Gastrocnemius medialis (tissue), 4 donors: Measurements from ENCODE around the gene SHISAL1. TPM values are rescaled to one million over a fixed set of nuclear protein-coding genes. Genes with fewer than 3 reads are reported as not detected.

Source experiments
- ATAC-seq, 2 donors: fragments of 150-250 bp; one replicate each; pipeline ENCODE4 v1.9.1; 2016
- DNase-seq, 2 donors: peaks; one replicate each; pipeline ENCODE4 v3.0.0-alpha.2; 2019
- H3K27ac ChIP-seq, 4 donors: fragments of 200-600 bp; sonication (generic); 1 replicate in 1 of 4; 2 replicates in 3 of 4; pipeline ENCODE4 v1.5.1; 2016 to 2018; ENCODE audit warnings: mild to moderate bottlenecking in 2 of 4, moderate library complexity in 1 of 4
- H3K27me3 ChIP-seq, 3 donors: fragments of 200-600 bp; sonication (generic) in 2 of 3; 1 replicate in 1 of 3; 2 replicates in 2 of 3; pipeline versions ENCODE4 v1.5.1 to v1.6.0; 2016 to 2019; ENCODE audit warnings: mild to moderate bottlenecking in 1 of 3, moderate library complexity in 1 of 3
- H3K36me3 ChIP-seq, 2 donors: fragments of 200-600 bp; sonication (generic) in 1 of 2; one replicate each; pipeline ENCODE4 v1.5.1; 2017 to 2018
- H3K4me1 ChIP-seq, 2 donors: fragments of 200-600 bp; sonication (generic) in 1 of 2; one replicate each; pipeline ENCODE4 v1.5.1; 2016 to 2017; ENCODE audit warnings: mild to moderate bottlenecking in 2 of 2
- H3K4me3 ChIP-seq, 4 donors: fragments of 200-600 bp; sonication (generic) in 3 of 4; 1 replicate in 1 of 4; 2 replicates in 3 of 4; pipeline ENCODE4 v1.5.1; 2016 to 2019; ENCODE audit warnings: mild to moderate bottlenecking in 2 of 4
- H3K9me3 ChIP-seq, 3 donors: fragments of 200-600 bp; sonication (generic) in 2 of 3; 1 replicate in 1 of 3; 2 replicates in 2 of 3; pipeline ENCODE4 v1.5.1; 2016 to 2019
- POLR2A ChIP-seq, 2 donors: fragments of 450-650 bp; IDR thresholded peaks; one replicate each; pipeline ENCODE4 v1.6.1; 2017; ENCODE audit warnings: antibody characterized with exemption in 2 of 2, mild to moderate bottlenecking in 2 of 2, moderate library complexity in 2 of 2
- in situ Hi-C, 4 donors: fragments of 200-750 bp; cut with MboI; loops; one replicate each; pipeline versions ENCODE4 v1.15.0 to v1.8.0; 2017; ENCODE audit warnings: low sequenced_read_pairs in 4 of 4
- intact Hi-C: fragments of 100-400 bp; cut with DNase I; formaldehyde crosslinking; loops from one replicate; pipeline ENCODE4 v1.15.1; 2023; ENCODE audit warnings: low total_unique reads
- total RNA-seq, 4 donors: library from RNA; depleted of rRNA; stranded (reverse); fragments of >200 nt; gene quantifications; one replicate each; pipeline versions ENCODE4 v1.1.0 to v1.2.3, GENCODE V29; 2016
- TF ChIP-seq, protein P1 (sequence below), 5 experiments: fragments of 450-650 bp in 3 of 5; fragments of 200-600 bp in 2 of 5; sonication (generic) in 2 of 5; IDR thresholded peaks in 4 of 5; conservative IDR thresholded peaks in 1 of 5; 1 replicate in 4 of 5; 2 replicates in 1 of 5; pipeline ENCODE4 v1.5.1; 2016 to 2019; ENCODE audit warnings: antibody characterized with exemption in 5 of 5, mild to moderate bottlenecking in 3 of 5, moderate library complexity in 3 of 5

Gene SHISAL1
- total RNA-seq, 4 donors from 2014 or later = 0.03 to 0.10 TPM; not detected in 2

DNA sequence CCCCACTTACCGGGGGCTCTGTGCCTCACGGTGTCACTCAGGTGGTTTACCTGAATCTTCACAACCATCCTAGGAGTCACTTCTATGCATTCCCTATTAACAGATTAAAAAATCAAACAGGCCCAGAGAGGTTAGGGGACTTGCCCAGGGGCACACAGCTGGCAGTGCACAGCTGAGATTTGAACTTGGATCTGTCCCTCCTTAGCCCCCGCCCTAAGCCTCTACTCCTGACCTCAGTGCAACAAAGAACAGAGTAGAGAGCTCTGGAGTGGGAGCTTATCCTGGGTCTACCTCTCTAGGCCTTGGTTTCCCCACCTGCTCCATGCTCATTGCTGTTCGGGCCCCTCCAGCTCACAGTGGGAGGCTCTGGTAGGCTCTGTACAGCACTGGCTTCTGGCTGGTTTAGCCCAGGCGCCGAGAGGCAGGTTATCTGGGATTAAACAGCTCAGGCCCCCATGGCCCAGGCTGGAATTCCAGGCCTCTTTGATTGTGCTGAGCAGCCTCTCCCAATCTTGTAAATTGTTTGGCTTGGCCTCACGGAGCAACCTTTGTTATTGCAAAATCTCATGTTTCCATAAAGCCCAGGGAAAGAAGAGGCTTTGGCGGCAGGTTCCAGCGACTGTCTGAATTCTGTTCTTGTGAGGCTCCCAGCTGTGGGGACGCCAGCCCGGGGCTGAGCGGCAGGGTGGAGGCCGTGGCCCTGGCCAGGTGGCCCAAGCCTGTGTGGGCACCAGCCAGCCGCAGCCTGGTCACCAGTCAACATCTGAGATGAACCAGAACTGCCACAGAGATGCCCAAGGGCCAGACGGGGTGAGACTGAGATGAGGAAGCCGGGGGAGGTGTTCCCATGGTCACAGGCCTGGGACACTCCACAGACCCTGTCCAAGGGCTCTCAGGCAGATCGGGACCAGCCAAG is 28.9 kb upstream of the SHISAL1 start:
- ATAC-seq = no peak
- in situ Hi-C loops = no loop called here

GRCh38 chr22:44340271-44341239 is 27.8 kb upstream of the SHISAL1 start:
- H3K36me3 ChIP-seq = no peaks in the 10 kb centered on the region
- intact Hi-C loops = no loop called here
- peaks cover 6 to 17% (median 7%) of the 10 kb centered on the region in 3 donors for H3K27me3 ChIP-seq
- no peak overlapping the region for H3K27ac ChIP-seq
- H3K4me1 ChIP-seq = no peaks in the 10 kb centered on the region
- in situ Hi-C loops = no loop called here
- no peaks in the 10 kb centered on the region for H3K9me3 ChIP-seq
- no peak overlapping the region for H3K4me3 ChIP-seq
- DNase-seq (no peak), ATAC-seq (no peak)
- no peak for TF ChIP-seq POLR2A (IDR thresholded peaks at IDR 0.05)
- TF ChIP-seq, protein P1, sequence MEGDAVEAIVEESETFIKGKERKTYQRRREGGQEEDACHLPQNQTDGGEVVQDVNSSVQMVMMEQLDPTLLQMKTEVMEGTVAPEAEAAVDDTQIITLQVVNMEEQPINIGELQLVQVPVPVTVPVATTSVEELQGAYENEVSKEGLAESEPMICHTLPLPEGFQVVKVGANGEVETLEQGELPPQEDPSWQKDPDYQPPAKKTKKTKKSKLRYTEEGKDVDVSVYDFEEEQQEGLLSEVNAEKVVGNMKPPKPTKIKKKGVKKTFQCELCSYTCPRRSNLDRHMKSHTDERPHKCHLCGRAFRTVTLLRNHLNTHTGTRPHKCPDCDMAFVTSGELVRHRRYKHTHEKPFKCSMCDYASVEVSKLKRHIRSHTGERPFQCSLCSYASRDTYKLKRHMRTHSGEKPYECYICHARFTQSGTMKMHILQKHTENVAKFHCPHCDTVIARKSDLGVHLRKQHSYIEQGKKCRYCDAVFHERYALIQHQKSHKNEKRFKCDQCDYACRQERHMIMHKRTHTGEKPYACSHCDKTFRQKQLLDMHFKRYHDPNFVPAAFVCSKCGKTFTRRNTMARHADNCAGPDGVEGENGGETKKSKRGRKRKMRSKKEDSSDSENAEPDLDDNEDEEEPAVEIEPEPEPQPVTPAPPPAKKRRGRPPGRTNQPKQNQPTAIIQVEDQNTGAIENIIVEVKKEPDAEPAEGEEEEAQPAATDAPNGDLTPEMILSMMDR (IDR thresholded peaks at IDR 0.05 in 4 of 5, conservative IDR thresholded peaks at IDR 0.05 in 1 of 5) = no peak

More for the DNA sequence above, 28.9 kb upstream of the SHISAL1 start:
- H3K9me3 ChIP-seq = no peaks in the 10 kb centered on the region
- no peak for TF ChIP-seq POLR2A (IDR thresholded peaks at IDR 0.05)
- H3K27ac ChIP-seq = no peak overlapping the region
- peaks cover 6 to 17% (median 7%) of the 10 kb centered on the region in 3 donors for H3K27me3 ChIP-seq
- intact Hi-C loops = no loop called here
- no peaks in the 10 kb centered on the region for H3K36me3 ChIP-seq
- no peak for DNase-seq
- H3K4me3 ChIP-seq = no peak overlapping the region
- H3K4me1 ChIP-seq = no peaks in the 10 kb centered on the region

DNA sequence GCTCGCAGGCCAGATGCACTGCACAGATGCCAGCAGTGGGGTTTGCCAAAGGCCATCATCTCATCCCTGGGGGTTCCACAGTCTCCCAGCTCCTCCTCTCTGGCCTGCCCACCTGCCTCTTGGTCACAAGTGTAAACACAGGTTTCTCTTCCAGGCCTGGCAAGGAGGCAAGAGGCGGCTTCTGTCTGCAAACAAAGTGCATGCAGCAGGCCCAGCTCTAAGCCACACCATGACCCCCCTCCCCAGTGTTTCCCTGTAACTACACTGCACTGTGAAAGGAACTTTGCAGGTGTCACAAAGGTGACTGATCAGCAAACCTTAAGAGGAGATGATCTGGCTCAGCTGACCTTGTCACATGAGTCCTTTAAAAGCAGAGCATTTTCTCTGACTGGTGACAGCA is 26.2 kb upstream of the SHISAL1 start:
- no peak overlapping the region for H3K4me3 ChIP-seq
- peaks cover 14 to 23% (median 14%) of the 10 kb centered on the region in 3 donors for H3K27me3 ChIP-seq
- DNase-seq (no peak), ATAC-seq (no peak)
- H3K36me3 ChIP-seq = no peaks in the 10 kb centered on the region
- H3K4me1 ChIP-seq = no peaks in the 10 kb centered on the region
- intact Hi-C loops (no loop called here), in situ Hi-C loops (no loop called here)
- TF ChIP-seq, protein P1 (IDR thresholded peaks at IDR 0.05 in 4 of 5, conservative IDR thresholded peaks at IDR 0.05 in 1 of 5) = no peak
- no peak for TF ChIP-seq POLR2A (IDR thresholded peaks at IDR 0.05)
- H3K27ac ChIP-seq = no peak overlapping the region
- H3K9me3 ChIP-seq = no peaks in the 10 kb centered on the region

DNA sequence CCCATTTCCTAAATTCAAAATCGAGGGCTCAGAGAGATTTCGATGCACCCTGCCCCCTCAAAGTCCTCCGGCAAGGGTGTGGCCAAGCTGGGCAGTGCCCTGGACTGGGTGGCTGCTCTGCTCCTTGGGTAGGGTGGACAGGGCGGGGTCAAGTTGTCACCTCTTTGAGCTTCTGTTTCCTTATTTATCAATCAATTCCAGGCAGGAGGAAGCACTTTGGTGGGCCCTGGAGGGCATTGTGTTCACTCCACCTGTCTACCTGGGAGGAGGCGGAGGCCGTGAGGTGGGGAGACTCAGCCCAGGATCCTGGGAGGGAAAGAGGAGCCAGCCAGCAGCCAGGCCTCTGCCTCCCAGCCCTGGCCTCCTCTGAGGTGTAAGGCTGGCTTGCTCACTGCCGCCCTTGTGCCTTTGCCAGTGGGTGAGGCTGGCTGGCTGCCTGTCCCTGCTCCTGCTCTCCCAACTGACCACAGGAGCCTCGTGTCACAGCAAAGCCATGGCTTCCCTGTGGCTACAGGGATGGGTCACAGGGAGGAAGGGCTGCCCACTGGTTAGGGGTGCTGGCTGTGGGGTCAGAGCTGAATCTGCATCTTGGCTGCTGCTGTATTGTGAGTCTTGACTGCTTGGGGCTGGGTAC is 25.5 kb upstream of the SHISAL1 start:
- no peaks in the 10 kb centered on the region for H3K9me3 ChIP-seq
- TF ChIP-seq, protein P1 (IDR thresholded peaks at IDR 0.05 in 4 of 5, conservative IDR thresholded peaks at IDR 0.05 in 1 of 5) = no peak
- TF ChIP-seq POLR2A (IDR thresholded peaks at IDR 0.05) = no peak
- in situ Hi-C loops (no loop called here), intact Hi-C loops (no loop called here)
- no peaks in the 10 kb centered on the region for H3K4me1 ChIP-seq
- DNase-seq (no peak), ATAC-seq (no peak)
- H3K27me3 ChIP-seq = peaks cover 20 to 30% (median 21%) of the 10 kb centered on the region in 3 donors
- H3K4me3 ChIP-seq = no peak overlapping the region
- H3K27ac ChIP-seq = no peak overlapping the region
- no peaks in the 10 kb centered on the region for H3K36me3 ChIP-seq
